BLaER1 treated with 17β-estradiol and CSF1 and Interleukin-3, amounts not matched to agents 10 nM and 100 nM (cell line): Measurements from ENCODE around the gene CHAC1.

Experiments
- H3K27ac ChIP-seq, 11 experiments: shearing (Covaris generic); formaldehyde crosslinking; 2 replicates each; pipeline ENCODE4 v1.8.1; 2022
- H3K27me3 ChIP-seq, 11 experiments: shearing (Covaris generic); formaldehyde crosslinking; 2 replicates each; pipeline ENCODE4 v1.8.1; 2022
- H3K36me3 ChIP-seq, 11 experiments: shearing (Covaris generic); formaldehyde crosslinking; 2 replicates each; pipeline ENCODE4 v1.8.1; 2022
- H3K4me1 ChIP-seq, 10 experiments: shearing (Covaris generic); formaldehyde crosslinking; 2 replicates each; pipeline ENCODE4 v1.8.1; 2022
- H3K4me2 ChIP-seq, 11 experiments: shearing (Covaris generic); formaldehyde crosslinking; 2 replicates each; pipeline ENCODE4 v1.8.1; 2022
- H3K4me3 ChIP-seq, 10 experiments: shearing (Covaris generic); formaldehyde crosslinking; 2 replicates each; pipeline ENCODE4 v1.8.1; 2022
- H3K9ac ChIP-seq, 11 experiments: shearing (Covaris generic); formaldehyde crosslinking; 2 replicates each; pipeline ENCODE4 v1.8.1; 2022
- H3K9me3 ChIP-seq, 11 experiments: shearing (Covaris generic); formaldehyde crosslinking; replicated peaks in 1 of 11; 2 replicates each; pipeline ENCODE4 v1.8.1; 2022
- H4K20me1 ChIP-seq, 11 experiments: shearing (Covaris generic); formaldehyde crosslinking; 2 replicates each; pipeline ENCODE4 v1.8.1; 2022
- Cebpa-rat ChIP-seq, 11 experiments: shearing (Covaris generic); IDR thresholded peaks; 2 replicates each; pipeline ENCODE4 v1.8.1; 2022

The CHAC1 gene

GRCh38 chr15:40984406-40984805 lies 31.1 kb downstream of the CHAC1 start:
- no peak overlapping the region for H3K27ac ChIP-seq
- no peaks in the 10 kb centered on the region for H3K9me3 ChIP-seq
- no peak overlapping the region for H3K4me3 ChIP-seq
- no peaks in the 10 kb centered on the region for H3K27me3 ChIP-seq
- H3K36me3 ChIP-seq = peaks cover 99 to 100% (median 100%) of the 10 kb centered on the region in 11 experiments
- peaks cover 0 to 9% (median 0%) of the 10 kb centered on the region in 11 experiments; a peak in 4 of 22 replicates for H4K20me1 ChIP-seq
- no peak overlapping the region for H3K4me2 ChIP-seq
- peaks cover 0 to 45% (median 0%) of the 10 kb centered on the region in 10 experiments; a peak in 6 of 20 replicates for H3K4me1 ChIP-seq
- TF ChIP-seq Cebpa-rat (IDR thresholded peaks at IDR 0.05) = no peak
- no peak overlapping the region for H3K9ac ChIP-seq

DNA sequence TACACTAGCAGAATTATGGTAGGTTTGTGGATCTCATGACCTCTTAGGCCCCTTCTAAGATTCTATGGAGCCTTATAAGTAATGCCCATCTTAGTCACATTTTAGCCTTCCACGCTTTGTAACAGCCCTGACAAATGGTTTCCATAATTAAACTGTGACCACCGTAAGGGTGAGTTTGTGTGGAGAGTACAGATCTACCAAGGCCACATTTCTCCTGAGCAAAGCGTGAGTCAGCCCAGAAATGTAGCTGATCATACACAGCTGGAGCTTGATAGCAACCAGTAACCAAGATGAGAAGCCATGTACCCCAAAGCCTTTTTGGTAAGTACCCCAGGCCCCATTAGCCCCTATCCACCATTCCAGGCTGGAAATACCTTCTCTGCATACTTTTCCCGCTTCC lies 31.7 kb downstream of the CHAC1 start:
- H3K4me2 ChIP-seq = peak overlapping the region in 1 of 11 experiments; percentile 26; a peak in 1 of 22 replicates
- no peaks in the 10 kb centered on the region for H3K27me3 ChIP-seq
- H3K9me3 ChIP-seq = no peaks in the 10 kb centered on the region
- no peak for TF ChIP-seq Cebpa-rat (IDR thresholded peaks at IDR 0.05)
- peaks cover 0 to 46% (median 0%) of the 10 kb centered on the region in 10 experiments; a peak in 6 of 20 replicates for H3K4me1 ChIP-seq
- peak overlapping the region in 2 of 11 experiments; percentile 35 to 38; a peak in 1 of 22 replicates for H3K9ac ChIP-seq
- H3K36me3 ChIP-seq = peaks cover 97 to 100% (median 100%) of the 10 kb centered on the region in 11 experiments
- peaks cover 0 to 9% (median 0%) of the 10 kb centered on the region in 11 experiments; a peak in 3 of 22 replicates for H4K20me1 ChIP-seq
- peak overlapping the region in 3 of 11 experiments; percentile 30 to 52 (median 34); a peak in 4 of 22 replicates for H3K27ac ChIP-seq
- H3K4me3 ChIP-seq = no peak overlapping the region

- H3K4me2 ChIP-seq = peak overlapping the region in 2 of 11 experiments; percentile 26 to 36; a peak in 4 of 22 replicates
- peaks cover 94 to 100% (median 100%) of the 10 kb centered on the region in 11 experiments for H3K36me3 ChIP-seq
- H3K4me3 ChIP-seq = no peak overlapping the region
- H3K27ac ChIP-seq = peak overlapping the region in 3 of 11 experiments; percentile 30 to 52 (median 34); a peak in 5 of 22 replicates
- H3K27me3 ChIP-seq = no peaks in the 10 kb centered on the region
- H3K9ac ChIP-seq = peak overlapping the region in 2 of 11 experiments; percentile 35 to 38; a peak in 2 of 22 replicates
- H3K4me1 ChIP-seq = peaks cover 0 to 48% (median 0%) of the 10 kb centered on the region in 10 experiments; a peak in 6 of 20 replicates
- peaks cover 0 to 9% (median 0%) of the 10 kb centered on the region in 11 experiments; a peak in 2 of 22 replicates for H4K20me1 ChIP-seq
- no peaks in the 10 kb centered on the region for H3K9me3 ChIP-seq
- no peak for TF ChIP-seq Cebpa-rat (IDR thresholded peaks at IDR 0.05)
Observed at GRCh38 chr15:40985541-40986330, 32.5 kb downstream of the CHAC1 start.

DNA sequence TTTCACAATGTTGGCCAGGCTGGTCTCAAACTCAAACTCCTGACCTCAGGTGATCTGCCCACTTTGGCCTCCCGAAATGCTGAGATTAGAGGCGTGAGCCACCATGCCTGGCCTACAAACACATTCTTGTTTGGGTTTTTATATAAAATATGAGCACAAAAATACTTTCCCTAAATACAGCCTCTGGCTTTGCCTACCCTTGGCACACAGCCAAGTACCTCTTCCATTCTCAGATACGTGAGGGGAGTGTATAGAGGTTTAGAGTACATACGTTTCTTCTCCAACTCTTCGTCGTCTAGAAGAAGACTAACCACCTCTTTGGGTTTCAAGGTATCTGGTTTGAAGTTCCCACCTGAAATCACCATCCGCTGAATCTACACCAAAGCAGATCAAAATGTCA lies 33.5 kb downstream of the CHAC1 start:
- Histone ChIP-seq H3K4me3 (no peak overlapping the region), H3K9me3 (no peaks in the 10 kb centered on the region), H4K20me1 (peaks cover 0 to 9% (median 0%) of the 10 kb centered on the region in 11 experiments; a peak in 3 of 22 replicates), H3K9ac (no peak overlapping the region), H3K4me1 (peaks cover 0 to 48% (median 0%) of the 10 kb centered on the region in 10 experiments; a peak in 6 of 20 replicates), H3K36me3 (peaks cover 90 to 100% (median 100%) of the 10 kb centered on the region in 11 experiments), H3K27me3 (no peaks in the 10 kb centered on the region), H3K27ac (no peak overlapping the region), H3K4me2 (no peak overlapping the region)
- TF ChIP-seq Cebpa-rat (IDR thresholded peaks at IDR 0.05) = no peak

DNA sequence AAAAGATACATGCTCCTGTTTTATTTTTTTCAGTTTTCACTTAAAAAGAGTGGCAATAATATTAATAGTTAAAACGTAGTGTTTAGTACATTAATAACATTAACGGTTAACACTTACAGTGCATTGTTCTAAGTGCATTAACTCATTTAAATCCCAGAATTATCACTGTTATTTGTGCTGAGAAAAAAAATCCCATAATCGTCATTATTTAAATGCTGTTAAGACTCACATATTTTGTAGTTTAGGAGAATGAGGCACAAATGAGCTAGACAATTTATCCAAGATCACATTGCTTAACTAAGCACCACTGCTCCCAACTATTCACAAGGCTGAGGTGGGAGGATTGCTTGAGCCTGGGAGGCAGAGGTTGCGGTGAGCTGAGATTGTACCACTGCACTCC lies 34.9 kb downstream of the CHAC1 start:
- H3K36me3 ChIP-seq = peaks cover 81 to 100% (median 100%) of the 10 kb centered on the region in 11 experiments
- H4K20me1 ChIP-seq = peaks cover 0 to 6% (median 0%) of the 10 kb centered on the region in 11 experiments; a peak in 4 of 22 replicates
- H3K4me3 ChIP-seq = no peak overlapping the region
- H3K27ac ChIP-seq = no peak overlapping the region
- peaks cover 0 to 55% (median 0%) of the 10 kb centered on the region in 10 experiments; a peak in 6 of 20 replicates for H3K4me1 ChIP-seq
- TF ChIP-seq Cebpa-rat (IDR thresholded peaks at IDR 0.05) = no peak
- H3K27me3 ChIP-seq = no peaks in the 10 kb centered on the region
- no peak overlapping the region for H3K9ac ChIP-seq
- no peak overlapping the region for H3K4me2 ChIP-seq
- H3K9me3 ChIP-seq = no peaks in the 10 kb centered on the region

DNA sequence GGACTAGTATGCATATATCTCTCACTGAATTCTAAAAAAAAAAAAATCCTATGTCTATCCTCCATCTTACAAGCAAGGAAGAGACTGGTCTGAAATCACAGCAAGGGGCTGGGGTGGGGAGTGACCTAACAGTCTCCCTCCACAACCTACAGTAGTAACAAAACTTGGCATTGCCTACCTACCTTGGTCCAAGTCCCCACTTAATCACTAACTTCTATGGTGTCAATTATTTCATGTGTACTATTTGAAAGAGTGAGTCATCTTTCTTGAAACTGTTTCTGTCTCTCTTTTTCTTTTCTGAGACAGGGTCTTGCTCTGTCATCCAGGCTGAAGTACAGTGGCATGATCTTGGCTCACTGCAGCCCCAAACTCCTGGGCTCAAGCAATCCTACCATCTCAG lies 36.8 kb downstream of the CHAC1 start:
- Histone ChIP-seq H3K27me3 (no peaks in the 10 kb centered on the region), H3K36me3 (peaks cover 77 to 100% (median 100%) of the 10 kb centered on the region in 11 experiments), H3K9me3 (no peaks in the 10 kb centered on the region)

GRCh38 chr15:40990789-40991188 lies 37.5 kb downstream of the CHAC1 start:
- Histone ChIP-seq H3K4me1 (peaks cover 0 to 62% (median 0%) of the 10 kb centered on the region in 10 experiments; a peak in 6 of 20 replicates), H4K20me1 (peaks cover 0 to 6% (median 0%) of the 10 kb centered on the region in 11 experiments; a peak in 5 of 22 replicates), H3K27ac (peak overlapping the region in 2 of 11 experiments; percentile 16 to 77; a peak in 3 of 22 replicates), H3K27me3 (no peaks in the 10 kb centered on the region), H3K36me3 (peaks cover 77 to 100% (median 100%) of the 10 kb centered on the region in 11 experiments), H3K9me3 (no peaks in the 10 kb centered on the region), H3K4me2 (peak overlapping the region in 2 of 11 experiments; percentile 71 to 73; a peak in 3 of 22 replicates), H3K9ac (no peak overlapping the region), H3K4me3 (no peak overlapping the region)
- no peak for TF ChIP-seq Cebpa-rat (IDR thresholded peaks at IDR 0.05)

More for the DNA sequence above, 36.8 kb downstream of the CHAC1 start:
- Histone ChIP-seq H3K27ac (peak overlapping the region in 1 of 11 experiments; percentile 19; a peak in 1 of 22 replicates), H3K9ac (no peak overlapping the region), H4K20me1 (peaks cover 0 to 6% (median 0%) of the 10 kb centered on the region in 11 experiments; a peak in 5 of 22 replicates), H3K4me1 (peaks cover 0 to 69% (median 0%) of the 10 kb centered on the region in 10 experiments; a peak in 6 of 20 replicates), H3K4me2 (peak overlapping the region in 2 of 11 experiments; percentile 17 to 71; a peak in 4 of 22 replicates), H3K4me3 (no peak overlapping the region)
- TF ChIP-seq Cebpa-rat (IDR thresholded peaks at IDR 0.05) = no peak

DNA sequence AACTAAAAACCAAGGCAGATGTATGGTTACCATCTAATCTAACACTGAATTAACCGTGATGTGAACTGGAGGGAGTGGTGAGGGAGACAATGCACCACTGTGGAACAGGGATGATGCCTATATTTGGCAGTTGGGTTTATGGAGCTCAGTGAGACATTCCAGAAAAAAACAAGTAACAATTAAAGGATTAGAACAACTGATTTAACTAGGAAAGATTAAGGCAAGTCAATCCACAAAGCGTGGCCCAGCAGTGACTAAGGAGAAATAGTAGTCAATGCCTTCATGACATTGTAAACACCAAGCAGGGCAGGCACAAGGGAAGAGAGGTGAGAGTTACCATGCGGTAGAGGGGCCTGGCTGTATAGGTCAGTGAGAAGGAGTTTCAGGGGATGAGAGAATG lies 38.1 kb downstream of the CHAC1 start:
- no peak for TF ChIP-seq Cebpa-rat (IDR thresholded peaks at IDR 0.05)
- Histone ChIP-seq H3K4me2 (peak overlapping the region in 2 of 11 experiments; percentile 71 to 73; a peak in 4 of 22 replicates), H3K36me3 (peaks cover 77 to 100% (median 100%) of the 10 kb centered on the region in 11 experiments), H3K27ac (peak overlapping the region in 3 of 11 experiments; percentile 62 to 77 (median 72); a peak in 4 of 22 replicates), H4K20me1 (peaks cover 0 to 6% (median 0%) of the 10 kb centered on the region in 11 experiments; a peak in 5 of 22 replicates), H3K27me3 (no peaks in the 10 kb centered on the region), H3K4me3 (no peak overlapping the region), H3K9ac (no peak overlapping the region), H3K9me3 (no peaks in the 10 kb centered on the region), H3K4me1 (peaks cover 0 to 56% (median 0%) of the 10 kb centered on the region in 10 experiments; a peak in 6 of 20 replicates)
